T-helper 1 cell (primary cell): ENCODE measurements around the gene SEMA3C.
A peak's percentile ranks its signal among the peaks of the same experiment; 100 is the strongest.

Experiments used
- DNase-seq, 5 donors: peaks; one replicate each; pipeline ENCODE4 v3.0.0-alpha.2; 2012 to 2020

SEMA3C gene

DNA sequence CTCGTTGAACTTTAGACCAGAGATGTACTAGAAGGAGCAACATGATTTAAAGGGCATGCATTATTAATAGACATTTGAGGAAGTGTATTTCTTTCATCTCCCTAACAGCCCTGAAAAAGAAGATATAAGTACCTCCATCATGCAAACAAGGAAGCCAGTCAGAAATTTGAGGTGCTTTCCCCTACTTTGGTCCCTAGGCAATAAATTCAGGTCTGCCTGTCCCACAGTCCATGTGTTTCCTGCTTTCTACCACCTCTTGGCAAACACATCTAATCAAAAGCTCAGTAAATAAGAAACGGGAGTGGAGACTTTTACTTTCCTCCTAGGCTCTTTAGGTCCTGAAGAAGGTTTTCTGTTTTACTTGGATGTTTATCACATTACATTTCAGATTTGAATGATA is 5.2 kb upstream of the SEMA3C start:
- DNase-seq: no peak

GRCh38 chr7:80923211-80923612 is 4.4 kb upstream of the SEMA3C start:
- no peak for DNase-seq

- no peak for DNase-seq
Observed at GRCh38 chr7:80922253-80923049, 3.6 kb upstream of the SEMA3C start.

GRCh38 chr7:80921130-80921529 is 2.3 kb upstream of the SEMA3C start:
- no peak for DNase-seq

GRCh38 chr7:80918399-80918798 is 452 bp downstream of the SEMA3C start:
- DNase-seq: peak in 1 of 5 donors; percentile 1

DNA sequence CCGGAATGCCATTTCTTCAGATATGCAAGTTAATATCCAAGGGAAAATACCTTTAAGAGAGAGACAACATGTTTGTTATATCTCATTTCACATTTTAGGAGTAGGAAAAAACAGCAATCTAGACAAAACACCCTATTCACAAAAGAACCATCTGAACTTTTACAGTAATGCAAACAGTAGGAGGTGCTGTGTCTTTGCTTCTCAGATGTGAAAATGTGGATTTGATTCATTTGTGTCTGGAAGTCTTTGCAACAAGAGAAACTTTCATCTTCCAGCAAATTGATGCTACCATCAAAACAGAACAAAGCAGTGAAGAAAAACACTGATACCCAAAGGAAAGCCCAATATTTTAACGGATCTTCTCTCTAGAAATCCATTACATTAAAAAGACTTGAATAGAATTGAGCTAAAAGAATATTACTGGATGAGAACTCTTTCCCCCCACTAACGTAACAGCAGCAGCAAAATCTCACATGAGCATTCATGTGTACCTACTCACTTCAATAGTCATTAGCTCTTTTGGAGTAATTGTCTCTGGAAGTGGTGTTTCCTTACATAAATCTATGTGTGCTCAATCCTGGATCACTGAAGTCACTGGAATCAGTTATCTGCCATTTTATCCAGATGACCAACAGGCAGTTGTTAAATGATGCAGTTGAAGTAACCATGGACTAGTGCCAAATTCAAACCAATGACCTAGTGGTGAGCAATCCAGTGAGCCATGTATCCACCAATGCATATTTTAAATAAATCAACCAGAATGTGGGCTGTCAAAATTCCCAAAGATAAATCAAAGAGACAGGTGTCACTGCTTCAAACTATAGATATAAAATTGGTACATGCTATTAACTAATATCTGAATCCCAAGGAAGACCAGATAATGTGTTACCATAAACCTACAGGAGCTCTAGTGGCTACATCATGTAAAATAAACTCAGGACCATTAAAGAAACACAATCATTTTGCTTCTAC is 1.8 kb downstream of the SEMA3C start:
- no peak for DNase-seq

DNA sequence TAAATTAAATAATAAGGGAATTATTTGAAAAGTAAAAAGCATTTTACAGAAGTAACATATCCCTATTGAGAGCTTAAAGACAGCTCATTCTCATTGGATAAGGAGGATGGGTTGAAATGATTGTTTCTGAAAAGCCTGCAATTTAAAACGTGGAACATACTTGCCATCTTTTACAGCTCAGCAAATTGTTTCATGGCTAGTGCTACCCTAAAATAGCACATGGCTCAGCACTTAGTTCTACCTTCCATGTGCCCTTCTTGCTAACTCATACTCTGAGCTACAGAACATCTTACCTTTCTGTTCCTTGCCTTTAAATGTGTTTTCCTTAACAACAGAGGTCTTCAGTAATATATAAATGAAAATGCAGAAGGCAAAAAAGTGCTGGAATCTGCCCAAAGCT is 8.6 kb downstream of the SEMA3C start:
- DNase-seq: no peak

DNA sequence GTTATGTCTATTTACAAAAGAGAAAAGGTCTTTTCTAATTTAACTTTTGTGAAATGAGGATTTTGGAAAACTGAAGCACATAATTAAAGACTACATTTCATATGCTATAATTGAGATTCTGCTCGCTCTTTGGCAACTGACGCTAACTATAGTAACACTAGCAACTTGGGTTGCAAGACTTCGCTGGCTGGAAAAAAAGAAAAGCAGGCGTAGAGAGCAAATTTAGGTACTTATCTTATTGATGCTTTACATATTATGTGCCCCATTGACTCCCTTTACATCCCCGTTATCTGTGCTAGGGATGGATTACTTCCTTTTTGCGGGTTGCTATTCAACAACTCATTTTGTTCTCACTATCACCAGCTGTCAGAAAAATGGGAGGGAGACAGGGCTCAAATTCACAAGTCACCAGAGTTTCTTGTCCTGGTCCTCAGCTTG is 10.5 kb downstream of the SEMA3C start:
- DNase-seq: no peak

GRCh38 chr7:80907612-80908011 is 11.2 kb downstream of the SEMA3C start:
- DNase-seq: no peak

- DNase-seq: no peak
Observed at GRCh38 chr7:80907141-80907601, 11.7 kb downstream of the SEMA3C start.

DNA sequence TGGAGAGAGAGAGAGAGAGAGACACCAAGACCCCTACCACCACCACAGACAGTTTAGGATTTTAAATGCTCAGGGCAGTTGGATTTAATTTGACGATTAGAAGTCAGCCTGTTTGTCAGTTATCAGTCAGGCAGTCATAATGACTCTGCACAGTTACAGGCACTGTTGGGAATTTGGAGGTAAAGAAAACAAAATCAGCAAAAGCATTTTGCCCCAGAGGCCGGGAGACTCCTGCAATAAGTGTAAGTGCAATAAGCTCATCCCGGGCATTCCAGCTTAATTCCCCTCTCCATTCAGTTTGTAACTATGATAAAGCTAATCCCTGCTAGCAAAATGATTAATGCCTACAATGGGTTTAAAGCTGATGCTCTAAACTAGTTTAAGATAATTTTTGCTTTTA is 13.5 kb downstream of the SEMA3C start:
- no peak for DNase-seq

- DNase-seq: no peak
Observed at GRCh38 chr7:80902716-80903308, 16.0 kb downstream of the SEMA3C start.

- DNase-seq: no peak
Observed at GRCh38 chr7:80902019-80902418, 16.8 kb downstream of the SEMA3C start.

DNA sequence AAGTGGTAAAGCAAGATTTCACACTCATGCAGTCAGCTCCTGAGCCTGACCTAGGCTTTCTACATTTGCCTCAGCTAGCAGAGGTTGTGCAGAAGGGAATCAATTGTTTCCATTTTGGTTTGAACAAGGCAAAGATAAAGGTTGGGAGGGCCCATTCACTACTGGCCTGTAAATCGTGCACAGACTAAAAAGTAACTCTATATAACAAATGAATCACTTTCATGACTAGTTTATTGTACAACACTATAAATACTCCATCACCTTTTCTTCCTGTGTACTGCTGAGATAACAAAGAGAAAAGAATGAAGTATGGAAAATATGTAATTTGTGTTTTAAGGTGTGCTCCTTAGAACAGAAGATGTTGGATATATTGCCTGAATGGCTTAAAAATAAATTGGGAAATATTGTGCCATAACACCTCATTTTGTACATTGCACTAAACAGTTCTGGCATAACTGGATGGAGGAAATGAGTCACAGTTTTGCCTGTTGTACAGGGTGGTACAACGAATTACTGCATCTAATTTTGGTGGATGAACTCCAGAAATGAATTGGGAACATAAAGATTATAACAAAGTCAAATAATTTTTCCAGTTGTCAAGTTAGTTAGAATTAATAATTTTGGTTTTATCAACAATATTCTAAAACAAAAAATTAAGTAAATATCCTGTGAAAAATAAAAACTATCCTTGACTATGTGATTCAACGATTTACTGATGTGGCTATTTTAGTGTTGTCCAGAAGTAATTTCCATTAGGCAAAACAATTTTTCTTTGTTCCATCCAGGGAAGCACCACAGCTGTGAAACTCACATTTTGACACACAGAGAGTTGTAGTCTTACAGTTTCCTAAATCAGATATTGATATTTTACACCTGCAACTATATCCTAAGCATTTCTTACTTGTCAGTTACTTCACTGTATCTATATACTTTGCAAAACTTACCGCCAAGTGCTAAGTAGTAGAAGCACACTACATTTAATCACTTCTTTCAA is 18.0 kb downstream of the SEMA3C start:
- DNase-seq: no peak

GRCh38 chr7:80896906-80897598 is 21.8 kb downstream of the SEMA3C start:
- DNase-seq: no peak

DNA sequence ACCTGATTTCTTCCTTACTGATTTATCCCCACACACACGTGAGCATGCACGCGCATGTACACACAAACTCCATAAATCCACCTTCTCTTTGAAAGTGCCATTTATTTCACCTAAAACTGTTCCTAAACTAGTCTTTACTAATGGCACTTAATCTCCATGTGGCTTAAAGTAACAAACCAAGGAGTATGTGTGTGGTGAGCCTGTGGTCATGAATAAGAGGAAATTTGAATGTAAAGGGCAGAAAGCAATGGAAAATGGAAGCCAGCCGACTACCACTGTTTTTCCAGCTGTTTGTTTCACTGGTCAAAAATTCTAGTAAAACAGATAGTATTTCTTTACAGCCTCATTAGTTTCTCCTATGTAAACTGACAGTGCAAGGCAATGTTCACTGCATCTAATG is 23.8 kb downstream of the SEMA3C start:
- DNase-seq: no peak

DNA sequence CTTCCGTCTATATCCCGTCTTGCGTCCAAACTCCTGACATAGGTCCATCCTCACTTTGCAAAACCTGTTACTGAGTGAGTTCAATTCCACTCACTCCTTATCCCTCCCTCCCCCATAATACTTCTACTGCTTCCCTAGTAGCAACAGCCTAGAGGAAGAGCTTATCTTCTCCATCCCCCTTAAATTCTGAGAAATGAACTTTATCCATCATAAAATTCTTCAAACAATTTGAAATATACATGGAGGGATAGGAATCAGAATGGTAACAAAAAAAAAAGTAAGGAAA is 27.6 kb downstream of the SEMA3C start:
- no peak for DNase-seq

DNA sequence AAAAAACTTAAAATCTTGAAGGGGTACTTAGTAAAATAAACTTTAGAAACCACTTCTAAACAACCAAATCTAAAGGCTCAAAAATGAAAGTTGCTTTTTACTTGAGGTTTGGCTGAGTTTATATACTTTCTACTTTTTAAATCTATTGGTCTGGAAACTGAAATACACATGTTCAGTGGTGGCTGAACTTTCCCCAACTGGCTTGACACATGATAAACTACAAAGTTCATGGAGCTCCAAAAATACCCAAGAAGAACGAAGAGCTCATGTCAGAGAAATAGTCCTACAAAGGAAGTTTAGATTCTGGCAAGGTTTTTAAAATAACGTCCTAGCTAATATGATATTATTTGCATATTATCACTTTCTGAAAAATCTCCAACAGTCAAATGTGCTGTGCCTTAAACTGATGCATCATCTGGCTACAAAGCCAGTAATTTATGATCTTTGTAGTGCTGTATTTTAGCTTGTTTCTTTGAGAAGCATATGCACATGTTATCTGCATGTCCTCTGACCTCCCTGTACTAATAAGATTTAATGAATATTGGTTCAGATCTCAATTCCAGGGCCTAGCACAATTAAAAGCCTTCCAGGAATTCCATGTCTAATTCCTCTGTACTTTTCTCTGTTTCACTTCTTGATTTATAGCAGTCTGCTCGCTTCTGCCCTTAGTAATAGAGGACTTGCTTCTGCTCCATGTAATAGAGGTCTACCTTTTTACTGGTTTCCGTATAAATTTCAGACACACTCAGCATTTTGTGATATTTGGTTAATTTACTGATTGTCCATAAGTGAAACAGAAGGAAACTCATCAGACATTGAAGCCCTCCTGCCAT is 28.2 kb downstream of the SEMA3C start:
- DNase-seq: no peak

GRCh38 chr7:80889525-80889924 is 29.3 kb downstream of the SEMA3C start:
- no peak for DNase-seq

DNA sequence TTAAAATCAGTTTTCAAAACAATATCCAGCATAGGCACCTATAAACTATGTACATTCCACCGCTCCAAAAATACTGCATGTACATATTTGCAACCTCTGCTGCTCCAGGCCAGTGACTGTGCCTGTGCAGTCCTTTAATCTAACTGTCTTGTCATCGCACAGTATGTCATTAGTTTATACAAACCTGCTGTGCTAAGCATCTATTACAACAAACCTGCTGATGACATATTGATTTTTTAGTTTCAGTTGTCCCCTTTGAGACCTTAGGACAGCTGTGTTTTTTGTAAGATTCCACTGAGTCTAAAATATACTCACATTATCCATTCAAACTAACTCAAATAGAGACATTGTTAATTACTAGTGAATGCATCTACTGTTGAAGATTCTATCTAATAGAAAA is 33.1 kb downstream of the SEMA3C start:
- DNase-seq: no peak
